ENCODE results near the gene FAM234A.
"Not testable (repeated sequence)": the region's sequence is repeated elsewhere in the genome, so short reads cannot be mapped to it uniquely, and the experiment has no call there.

Gene FAM234A

DNA sequence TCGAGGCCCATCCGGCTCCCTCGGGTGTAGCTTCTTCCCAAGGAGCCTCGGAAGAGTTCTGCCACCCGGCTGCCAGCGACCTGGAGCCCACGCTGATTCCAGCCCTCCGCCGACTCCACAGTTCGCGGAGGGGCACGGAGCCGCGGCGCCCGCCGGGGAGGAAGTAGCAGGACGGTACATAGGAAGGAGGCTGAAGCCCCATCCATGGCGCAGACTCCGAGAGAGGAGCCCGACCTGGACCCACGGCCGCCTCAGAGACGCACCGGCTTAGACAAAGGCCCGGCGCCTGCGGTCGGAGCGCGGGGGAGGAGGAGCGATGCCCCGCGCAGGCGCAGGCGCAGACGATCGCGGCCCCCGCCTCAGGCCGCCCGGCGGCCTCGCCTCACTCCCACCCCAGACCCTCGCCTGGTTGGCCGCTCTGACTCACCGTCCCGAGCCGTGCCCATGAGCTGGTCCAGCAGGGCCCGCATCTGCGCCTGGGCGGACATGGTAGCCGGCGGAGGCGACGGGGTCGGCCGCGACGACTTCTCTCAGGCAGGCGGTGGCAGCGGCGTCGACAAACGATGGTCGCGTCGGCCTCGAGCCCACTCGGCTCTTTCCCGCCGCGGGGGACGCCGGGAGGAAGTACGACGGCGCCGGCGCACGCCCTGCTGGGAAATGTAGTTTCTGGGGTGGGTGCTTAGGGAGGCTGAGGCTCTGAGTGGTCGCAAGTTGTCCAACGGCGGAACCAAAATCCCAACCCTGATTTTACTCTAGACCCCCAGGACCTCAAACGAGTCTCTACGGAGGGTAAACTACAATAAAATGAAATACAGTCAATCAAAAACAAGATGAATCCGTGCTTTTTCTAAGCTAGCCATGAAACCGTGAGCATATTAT, 5.5 kb upstream of the FAM234A start, which contains the start of gene LUC7L:
LUC7L (minus strand) TSS at position 598 of the 879 bp plus-strand sequence; CDS start at position 488, 110 bp downstream.
- Histone ChIP-seq H3K9me3 (ENCODE audit: severe bottlenecking) (no peaks in the 10 kb centered on the region), H3K27me3 (ENCODE audit: insufficient read depth, low read depth, severe bottlenecking) (no peaks in the 10 kb centered on the region), H3K36me3 (peaks cover 50% of the 10 kb centered on the region), H3K4me3 (ENCODE audit: low read depth, low read length) (peak within 1 kb of the TSS; percentile 65), H3K27ac (peak within 1 kb of the TSS; percentile 100)
- TF ChIP-seq CTCF (IDR thresholded peaks at IDR 0.05; ENCODE audit: low read depth, low read length) = no peak
- peak; percentile 91 for DNase-seq

DNA sequence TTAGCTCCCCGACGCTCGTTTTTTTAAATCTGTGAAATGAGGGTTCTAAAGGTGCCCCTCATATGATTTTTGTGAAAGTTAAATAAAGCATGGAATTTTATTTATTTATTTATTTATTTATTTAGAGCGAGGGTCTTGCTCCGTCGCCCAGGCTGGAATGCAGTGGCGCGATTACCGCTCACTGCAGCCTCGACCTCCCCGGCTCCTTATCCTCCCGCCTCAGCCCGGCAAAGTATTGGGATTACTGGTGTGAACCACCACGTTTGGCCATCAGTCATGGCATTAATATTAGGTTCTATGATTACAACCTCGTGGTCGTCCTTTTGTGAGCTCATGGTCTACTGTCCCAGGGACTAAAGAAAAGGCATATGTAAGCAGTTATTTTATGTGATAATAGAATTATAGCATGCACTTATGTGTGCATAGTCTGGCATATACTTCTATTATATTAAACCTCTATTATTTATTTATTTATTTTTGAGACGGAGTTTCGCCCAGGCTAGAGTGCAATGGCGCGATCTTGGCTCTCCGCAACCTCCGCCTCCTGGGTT, 4.8 kb upstream of the FAM234A start:
- Histone ChIP-seq H3K4me3 (ENCODE audit: low read depth, low read length) (peak overlapping the region; percentile 65), H3K36me3 (peaks cover 42% of the 10 kb centered on the region), H3K9me3 (ENCODE audit: severe bottlenecking) (no peaks in the 10 kb centered on the region), H3K27me3 (ENCODE audit: insufficient read depth, low read depth, severe bottlenecking) (no peaks in the 10 kb centered on the region), H3K27ac (peak overlapping the region; percentile 100)
- TF ChIP-seq CTCF (IDR thresholded peaks at IDR 0.05; ENCODE audit: low read depth, low read length) = no peak
- no peak for DNase-seq

DNA sequence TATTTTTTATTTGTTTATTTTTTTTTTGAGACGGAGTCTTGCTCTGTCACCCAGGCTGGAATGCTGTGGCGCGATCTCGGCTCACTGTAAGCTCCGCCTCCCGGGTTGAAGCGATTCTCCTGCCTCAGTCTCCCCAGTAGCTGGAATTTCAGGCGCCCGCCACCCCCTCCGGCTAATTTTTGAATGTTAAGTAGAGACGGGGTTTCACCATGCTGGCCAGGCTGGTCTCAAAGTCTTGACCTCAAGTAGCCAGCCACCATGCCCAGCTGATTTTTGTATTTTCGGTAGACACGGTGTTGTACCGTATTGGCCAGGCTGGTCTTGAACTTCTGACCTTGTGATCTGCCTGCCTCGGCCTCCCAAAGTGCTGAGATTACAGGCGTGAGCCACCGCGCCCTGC, 4.3 kb upstream of the FAM234A start:
- DNase-seq; H3K4me3 ChIP-seq (ENCODE audit: low read depth, low read length): not testable (repeated sequence)

DNA sequence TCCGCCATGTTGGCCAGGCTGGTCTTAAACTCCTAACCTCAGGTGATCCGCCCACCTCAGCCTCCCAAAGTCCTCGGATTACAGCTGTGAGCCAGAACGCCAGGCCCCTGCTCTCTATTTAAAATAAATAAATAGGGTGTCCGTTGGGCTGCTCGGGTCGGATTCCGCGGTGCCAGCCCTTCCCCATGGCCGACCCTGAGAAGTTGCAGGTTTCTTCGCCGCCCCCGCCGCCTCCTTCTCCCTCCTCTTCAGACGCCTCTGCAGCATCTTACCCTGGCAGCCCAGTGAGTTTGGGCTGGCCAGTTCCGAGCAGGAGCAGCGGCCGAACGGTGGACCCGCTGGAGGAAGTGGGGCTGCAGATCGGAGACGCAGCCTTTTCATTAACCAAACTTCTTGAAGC, 3.7 kb upstream of the FAM234A start:
- H3K36me3 ChIP-seq = peaks cover 33% of the 10 kb centered on the region
- no peaks in the 10 kb centered on the region for H3K9me3 ChIP-seq (ENCODE audit: severe bottlenecking)
- no peak overlapping the region for H3K4me3 ChIP-seq (ENCODE audit: low read depth, low read length)
- no peak for DNase-seq
- H3K27me3 ChIP-seq (ENCODE audit: insufficient read depth, low read depth, severe bottlenecking) = no peaks in the 10 kb centered on the region
- H3K27ac ChIP-seq = no peak overlapping the region
- no peak for TF ChIP-seq CTCF (IDR thresholded peaks at IDR 0.05; ENCODE audit: low read depth, low read length)

More for the DNA sequence above, 4.3 kb upstream of the FAM234A start:
- H3K27me3 ChIP-seq (ENCODE audit: insufficient read depth, low read depth, severe bottlenecking); H3K27ac ChIP-seq; H3K9me3 ChIP-seq (ENCODE audit: severe bottlenecking): not testable (repeated sequence)
- H3K36me3 ChIP-seq = peaks cover 38% of the 10 kb centered on the region

GRCh38 chr16:239948-240277, 5.3 kb downstream of the FAM234A start:
- H3K27ac ChIP-seq = no peak overlapping the region
- no peak for TF ChIP-seq CTCF (IDR thresholded peaks at IDR 0.05; ENCODE audit: low read depth, low read length)
- DNase-seq = no peak
- no peaks in the 10 kb centered on the region for H3K36me3 ChIP-seq
- no peaks in the 10 kb centered on the region for H3K27me3 ChIP-seq (ENCODE audit: insufficient read depth, low read depth, severe bottlenecking)
- H3K9me3 ChIP-seq (ENCODE audit: severe bottlenecking) = no peaks in the 10 kb centered on the region
- no peak overlapping the region for H3K4me3 ChIP-seq (ENCODE audit: low read depth, low read length)

DNA sequence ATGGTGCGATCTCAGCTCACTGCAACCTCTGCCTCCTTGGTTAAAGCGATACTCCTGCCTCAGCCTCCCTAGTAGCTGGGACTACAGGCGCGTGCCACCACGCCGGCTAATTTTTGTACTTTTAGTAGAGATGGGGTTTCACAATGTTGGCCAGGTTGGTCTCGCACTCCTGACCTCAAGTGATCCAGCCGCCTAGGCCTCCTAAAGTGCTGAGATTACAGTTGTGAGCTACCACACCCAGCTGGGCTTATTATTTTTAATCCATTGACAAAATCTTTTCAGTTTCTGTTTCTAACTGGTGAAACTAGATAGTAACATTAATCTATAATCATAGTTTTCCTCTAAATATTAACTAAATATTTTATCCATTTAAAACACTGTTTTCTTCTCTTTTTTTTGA, 5.9 kb downstream of the FAM234A start:
- no peak for TF ChIP-seq CTCF (IDR thresholded peaks at IDR 0.05; ENCODE audit: low read depth, low read length)
- no peaks in the 10 kb centered on the region for H3K36me3 ChIP-seq
- no peaks in the 10 kb centered on the region for H3K9me3 ChIP-seq (ENCODE audit: severe bottlenecking)
- no peaks in the 10 kb centered on the region for H3K27me3 ChIP-seq (ENCODE audit: insufficient read depth, low read depth, severe bottlenecking)
- no peak overlapping the region for H3K27ac ChIP-seq
- H3K4me3 ChIP-seq (ENCODE audit: low read depth, low read length) = no peak overlapping the region
- no peak for DNase-seq

Measured in WERI-Rb-1 (cell line).